ENCODE data around the gene SRGAP2C.
"Not testable (repeated sequence)": the region's sequence is repeated elsewhere in the genome, so short reads cannot be mapped to it uniquely, and the experiment has no call there.

- not testable (repeated sequence) for TF ChIP-seq EZH2 (IDR thresholded peaks at IDR 0.05); POLR2AphosphoS5 (IDR thresholded peaks at IDR 0.05; ENCODE audit: borderline replicate concordance, low read depth, low read length)
These were observed 23.6 kb downstream of the SRGAP2C start for GRCh38 chr1:121208375-121208774.
